Head of caudate nucleus (tissue), 42 donors: Measurements from ENCODE around the gene METTL22.
"Not testable (repeated sequence)": the region's sequence is repeated elsewhere in the genome, so short reads cannot be mapped to it uniquely, and the experiment has no call there.

ENCODE experiments used
- DNase-seq, 42 donors: peaks; one replicate each; pipeline versions ENCODE4 v3.0.0 to v3.0.0-alpha.2; 2020 to 2021; ENCODE audit warnings: mixed read lengths in 7 of 42
- intact Hi-C: fragments of 100-400 bp; cut with DNase I; formaldehyde crosslinking; loops from one replicate; pipeline ENCODE4 v1.15.0; 2022

Gene METTL22

DNA sequence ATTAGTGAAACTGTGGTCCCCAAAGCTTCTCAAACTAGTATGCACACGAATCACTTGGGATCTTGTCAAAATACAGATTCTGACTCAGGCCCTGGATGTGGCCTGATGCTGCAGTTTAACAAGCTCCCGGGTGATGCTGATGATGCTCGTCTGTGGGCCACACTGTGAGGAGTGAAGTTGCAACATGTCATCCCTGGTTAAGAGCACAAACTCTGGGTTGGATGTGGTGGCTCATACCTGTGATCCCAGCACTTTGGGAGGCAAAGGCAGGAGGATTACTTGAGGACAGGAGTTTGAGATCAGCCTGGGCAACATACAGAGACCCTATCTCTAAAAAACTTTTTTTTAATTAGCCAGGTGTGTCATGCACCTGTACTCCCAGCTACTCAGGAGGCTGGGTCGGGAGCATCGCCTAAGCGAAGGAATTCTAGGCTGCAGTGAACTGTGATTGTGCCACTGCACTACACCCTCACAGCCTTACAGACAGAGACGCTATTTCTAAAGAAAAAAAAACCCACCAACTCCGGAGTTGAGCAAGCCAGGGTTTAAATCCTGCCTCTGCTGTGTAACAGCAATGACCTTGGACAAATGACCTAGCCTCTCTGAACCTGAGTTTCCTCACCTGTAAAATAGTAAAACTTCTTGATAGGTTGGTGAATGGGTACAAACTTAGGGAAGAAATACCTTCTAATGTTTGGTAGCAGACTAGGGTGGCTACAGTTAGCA, 28.5 kb downstream of the METTL22 start:
- intact Hi-C loops: no loop called here

DNA sequence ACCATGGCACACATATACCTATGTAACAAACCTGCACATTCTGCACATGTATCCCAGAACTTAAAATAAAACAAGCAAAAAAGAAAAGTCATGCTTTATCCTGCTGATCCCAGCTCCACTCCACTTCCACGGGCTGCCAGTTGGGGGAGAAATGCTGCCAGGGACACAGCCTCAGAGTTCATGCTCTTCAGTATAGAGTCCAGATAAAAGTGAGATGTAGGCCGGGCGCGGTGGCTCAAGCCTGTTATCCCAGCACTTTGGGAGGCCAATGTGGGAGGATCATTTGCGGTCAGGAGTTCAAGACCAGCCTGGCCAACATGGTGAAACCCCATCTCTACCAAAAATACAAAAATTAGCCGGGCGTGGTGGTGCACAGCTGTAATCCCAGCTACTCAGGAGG, 30.5 kb downstream of the METTL22 start:
- peak in 33 of 42 donors; percentile 20 to 74 (median 47) for DNase-seq
- intact Hi-C loops: not testable (repeated sequence)

More for the DNA sequence above, 28.5 kb downstream of the METTL22 start:
- DNase-seq: no peak

DNA sequence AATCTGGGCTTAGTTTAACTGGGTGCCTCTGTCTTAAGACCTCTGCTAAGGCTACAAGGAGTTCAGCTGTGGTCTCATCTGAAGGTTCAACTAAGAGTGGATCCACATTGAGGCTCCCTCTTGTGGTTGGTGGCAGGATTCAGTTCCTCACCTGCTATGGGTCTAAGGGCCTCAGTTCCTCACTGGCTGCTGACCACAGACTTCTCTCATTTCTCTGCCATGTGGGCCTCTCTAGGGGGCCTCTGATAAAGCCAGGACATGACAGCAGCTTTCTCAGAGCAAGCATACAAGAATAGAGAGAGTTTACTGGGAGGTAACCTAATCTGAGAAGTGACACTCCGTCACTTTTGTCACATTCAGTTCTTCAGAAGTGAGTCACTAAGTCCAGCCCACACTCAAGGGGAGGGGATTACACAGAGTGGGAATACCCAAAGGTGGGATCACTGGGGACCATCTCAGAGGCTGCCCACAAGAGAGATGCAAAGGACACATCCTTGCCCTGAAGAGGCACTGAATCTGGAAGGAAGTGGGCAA, 33.8 kb downstream of the METTL22 start:
- intact Hi-C loops: no loop called here
- peak in 2 of 42 donors; percentile 21 to 54 for DNase-seq

DNA sequence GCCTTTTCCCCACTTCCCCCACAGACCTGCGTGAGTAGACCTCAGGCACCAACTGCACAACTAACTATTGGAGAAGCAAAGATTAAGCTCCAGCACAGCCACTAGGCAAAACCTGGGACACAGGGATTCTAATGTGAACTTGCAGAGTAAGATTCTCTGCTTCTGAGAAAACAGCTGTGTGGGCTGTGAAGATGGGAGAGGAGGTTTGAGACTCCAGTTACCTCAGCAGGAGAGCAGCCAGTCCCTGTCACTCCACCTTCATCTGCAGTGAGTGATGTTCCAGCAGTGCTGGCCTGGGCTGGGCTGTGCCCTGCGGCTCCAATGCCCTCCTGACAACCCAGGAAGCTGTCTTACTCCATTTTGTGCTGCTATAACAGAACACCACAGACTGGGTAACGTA, 34.9 kb downstream of the METTL22 start:
- DNase-seq: peak in 21 of 42 donors; percentile 16 to 75 (median 47)
- intact Hi-C loops: no loop called here

DNA sequence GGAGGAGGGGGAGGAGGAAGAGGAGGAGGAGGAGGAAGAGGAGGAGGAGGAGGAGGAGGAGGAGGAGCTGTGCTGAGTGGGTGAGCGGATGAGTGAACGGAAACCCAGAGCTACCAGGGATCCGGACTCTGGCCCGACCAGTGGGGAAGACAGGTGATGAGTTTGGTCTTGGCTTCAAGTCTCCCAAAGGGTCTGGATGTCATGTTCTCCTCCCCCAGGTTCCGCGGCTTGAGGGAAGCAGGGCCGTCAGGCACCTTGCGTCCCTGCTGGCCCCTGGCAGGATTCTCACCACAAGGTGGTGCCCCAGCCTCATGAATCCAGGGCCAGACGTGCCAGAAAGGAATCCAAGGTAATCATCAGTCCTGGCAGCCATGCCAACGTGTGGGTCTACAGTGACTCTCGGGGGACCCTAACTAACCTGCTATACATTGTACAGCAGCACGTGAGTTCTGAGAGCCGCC, 39.4 kb downstream of the METTL22 start:
- peak; percentile 54 to 90 (median 74) for DNase-seq
- intact Hi-C loops: loop anchor here (5.0 kb wide), 1 partner anchor 356 kb away; no protein-coding TSS in a partner anchor

DNA sequence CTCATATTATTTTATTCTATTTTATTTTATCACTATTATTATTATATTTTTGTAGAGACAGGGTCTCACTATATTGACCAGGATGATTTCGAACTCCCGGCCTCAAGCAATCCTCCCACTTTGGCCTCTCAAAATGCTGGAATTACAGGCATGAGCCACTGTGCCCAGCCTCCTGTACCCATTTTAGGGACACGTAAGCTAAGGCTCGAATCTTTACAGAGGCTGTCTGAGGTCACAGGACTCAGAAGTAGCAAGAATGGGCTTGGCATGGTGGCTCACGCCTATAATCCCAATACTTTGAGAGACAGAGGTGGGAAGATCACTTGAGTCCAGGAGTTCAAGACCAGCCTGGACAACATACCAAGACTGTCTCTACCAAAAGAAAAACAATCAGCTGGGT, 40.2 kb downstream of the METTL22 start:
- no peak for DNase-seq
- intact Hi-C loops: loop anchor here (5.0 kb wide), 1 partner anchor 356 kb away; no protein-coding TSS in a partner anchor

DNA sequence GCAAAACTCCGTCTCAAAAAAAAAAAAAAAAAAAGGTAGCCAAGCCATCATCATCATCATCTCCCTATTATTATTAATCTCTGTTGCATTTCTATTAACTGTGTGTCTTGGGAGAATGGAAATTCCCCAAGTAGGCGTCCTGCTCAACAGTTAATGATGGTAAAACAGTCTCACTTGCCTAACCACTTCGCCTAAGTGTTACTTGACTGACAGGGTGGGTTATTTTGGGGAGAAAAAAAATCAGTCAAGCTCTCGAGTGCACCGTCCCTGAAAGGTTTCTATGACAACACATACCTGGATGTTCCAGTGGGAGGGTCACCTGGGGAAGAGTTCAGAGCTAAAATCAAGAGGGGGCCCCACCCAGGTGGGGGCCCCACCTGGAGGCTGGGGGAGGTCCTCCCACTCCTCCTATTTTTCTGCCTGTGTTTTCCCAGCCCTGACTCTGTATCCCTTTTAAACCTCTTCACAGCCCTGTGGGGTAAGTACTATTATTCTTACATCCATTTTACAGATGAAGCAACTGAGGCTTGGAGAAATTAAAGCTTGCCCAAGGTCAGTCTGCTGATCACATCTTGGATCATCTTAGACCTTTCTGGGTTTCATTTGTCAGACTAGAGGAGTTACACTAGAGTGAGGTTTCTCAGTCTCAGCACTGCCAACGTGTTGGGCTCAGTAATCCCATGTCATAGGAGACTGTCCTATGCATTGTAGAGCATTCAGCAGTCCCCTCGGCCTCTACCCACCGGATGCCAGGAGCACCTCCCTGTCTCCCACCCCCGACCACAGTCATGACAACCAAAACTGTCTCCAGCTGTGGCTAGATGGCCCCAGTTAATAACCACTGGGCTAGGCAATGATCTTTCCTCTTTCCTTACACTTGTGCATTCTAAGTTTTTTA, 41.9 kb downstream of the METTL22 start:
- intact Hi-C loops: loop anchor here (5.0 kb wide), 1 partner anchor 354 kb away; no protein-coding TSS in a partner anchor
- peak in 23 of 42 donors; percentile 6 to 75 (median 35) for DNase-seq

DNA sequence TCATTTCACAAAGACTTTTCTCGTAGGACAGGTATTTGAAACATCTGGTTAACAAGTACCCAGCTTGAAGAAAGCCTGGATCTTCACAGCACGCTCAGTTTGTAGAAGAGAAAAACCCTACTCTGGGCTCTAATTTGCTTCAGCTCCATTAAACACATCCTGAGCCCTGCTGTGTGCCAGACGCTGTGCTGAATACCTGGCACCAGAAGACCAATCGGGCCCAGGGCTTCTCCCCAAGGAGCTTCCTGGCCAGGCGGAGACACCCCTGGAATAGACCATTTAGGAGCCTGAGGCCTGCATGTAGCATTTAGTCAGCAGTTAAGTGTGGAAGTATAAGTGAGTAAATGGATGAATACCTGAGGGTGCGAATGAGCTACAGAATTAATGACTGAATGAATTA, 44.0 kb downstream of the METTL22 start:
- DNase-seq: no peak
- intact Hi-C loops: no loop called here

DNA sequence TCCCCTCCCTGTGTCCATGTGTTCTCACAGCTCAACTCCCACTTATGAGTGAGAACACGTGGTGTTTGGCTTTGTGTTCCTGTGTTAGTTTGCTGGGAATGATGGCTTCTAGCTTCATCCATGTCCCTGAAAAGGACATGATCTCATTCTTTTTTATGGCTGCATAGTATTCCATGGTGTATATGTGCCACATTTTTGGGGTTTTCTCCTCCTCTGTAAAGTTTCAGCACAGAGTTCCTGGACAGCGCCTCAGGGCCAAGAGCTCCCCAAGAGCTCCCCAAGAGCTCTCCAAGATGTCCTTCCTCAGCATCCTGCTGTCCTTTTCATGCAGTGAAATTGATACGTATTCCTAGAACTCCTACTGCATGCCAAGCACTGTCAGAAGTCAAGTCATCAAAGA, 46.0 kb downstream of the METTL22 start:
- intact Hi-C loops: no loop called here
- DNase-seq: no peak

DNA sequence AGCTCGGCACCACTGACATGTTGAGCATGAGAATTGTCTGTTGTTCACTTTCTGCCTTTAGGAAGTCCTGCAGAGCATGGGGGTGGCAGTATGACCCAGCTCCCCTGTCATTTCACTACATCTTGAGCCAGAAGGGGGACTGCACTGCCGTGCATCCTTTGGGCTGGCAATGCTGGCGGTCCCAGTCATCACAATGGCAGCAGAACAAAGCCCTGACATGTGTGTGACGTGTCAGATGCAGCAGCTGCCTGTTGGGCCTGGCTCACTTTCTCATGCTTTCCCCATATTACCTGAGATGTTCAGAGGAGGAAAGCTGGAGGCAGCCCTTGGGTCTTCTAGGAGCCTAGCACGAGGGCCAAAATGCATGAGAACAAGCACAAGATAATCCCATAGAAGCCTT, 46.6 kb downstream of the METTL22 start:
- no peak for DNase-seq
- intact Hi-C loops: no loop called here

DNA sequence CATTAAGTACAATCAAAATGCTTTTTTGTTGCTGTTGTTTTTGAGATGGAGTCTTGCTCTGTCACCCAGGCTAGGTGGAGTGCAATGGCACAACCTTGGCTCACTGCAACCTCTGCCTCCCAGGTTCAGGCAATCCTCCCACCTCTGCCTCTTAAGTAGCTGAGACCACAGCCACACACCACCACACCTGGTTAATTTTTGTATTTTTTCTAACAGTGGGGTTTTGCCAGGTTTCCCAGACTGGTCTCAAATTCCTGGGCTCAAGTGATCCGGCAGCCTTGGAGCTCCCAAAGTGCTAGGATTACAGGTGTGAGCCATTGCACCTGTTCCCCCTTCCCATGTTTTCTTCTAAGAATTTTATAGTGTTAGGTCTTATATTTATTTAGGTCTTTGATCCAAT, 48.0 kb downstream of the METTL22 start:
- DNase-seq: no peak
- intact Hi-C loops: no loop called here

DNA sequence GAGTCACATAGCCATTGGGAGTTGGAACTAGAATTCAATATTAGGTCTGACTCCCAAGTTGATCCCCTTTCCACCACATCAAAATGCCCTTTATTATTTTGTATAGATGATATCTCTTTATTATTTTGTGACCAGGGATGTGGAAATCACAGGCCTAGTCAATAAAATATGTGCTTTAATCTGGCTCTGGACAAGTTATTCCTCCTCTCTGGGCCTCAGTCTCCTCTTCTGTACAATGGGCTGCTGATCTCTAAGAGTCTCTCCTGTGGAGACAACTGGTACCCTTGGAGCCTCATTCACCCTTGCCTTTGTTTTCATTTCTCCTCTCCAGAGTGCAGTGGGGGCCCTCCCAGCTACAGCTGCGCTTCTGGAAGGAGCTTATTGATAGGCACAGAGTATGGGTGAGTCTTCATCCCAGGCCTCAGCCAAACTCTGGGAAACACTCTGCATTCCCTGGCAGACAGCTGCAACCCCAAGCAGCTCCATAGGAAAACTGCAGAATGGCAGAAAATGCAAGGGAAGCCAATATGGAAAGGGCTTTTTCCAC, 48.6 kb downstream of the METTL22 start:
- DNase-seq: no peak
- intact Hi-C loops: loop anchor here (10.0 kb wide), 1 partner anchor 195 kb away; the partner anchor contains the start of gene CARHSP1

DNA sequence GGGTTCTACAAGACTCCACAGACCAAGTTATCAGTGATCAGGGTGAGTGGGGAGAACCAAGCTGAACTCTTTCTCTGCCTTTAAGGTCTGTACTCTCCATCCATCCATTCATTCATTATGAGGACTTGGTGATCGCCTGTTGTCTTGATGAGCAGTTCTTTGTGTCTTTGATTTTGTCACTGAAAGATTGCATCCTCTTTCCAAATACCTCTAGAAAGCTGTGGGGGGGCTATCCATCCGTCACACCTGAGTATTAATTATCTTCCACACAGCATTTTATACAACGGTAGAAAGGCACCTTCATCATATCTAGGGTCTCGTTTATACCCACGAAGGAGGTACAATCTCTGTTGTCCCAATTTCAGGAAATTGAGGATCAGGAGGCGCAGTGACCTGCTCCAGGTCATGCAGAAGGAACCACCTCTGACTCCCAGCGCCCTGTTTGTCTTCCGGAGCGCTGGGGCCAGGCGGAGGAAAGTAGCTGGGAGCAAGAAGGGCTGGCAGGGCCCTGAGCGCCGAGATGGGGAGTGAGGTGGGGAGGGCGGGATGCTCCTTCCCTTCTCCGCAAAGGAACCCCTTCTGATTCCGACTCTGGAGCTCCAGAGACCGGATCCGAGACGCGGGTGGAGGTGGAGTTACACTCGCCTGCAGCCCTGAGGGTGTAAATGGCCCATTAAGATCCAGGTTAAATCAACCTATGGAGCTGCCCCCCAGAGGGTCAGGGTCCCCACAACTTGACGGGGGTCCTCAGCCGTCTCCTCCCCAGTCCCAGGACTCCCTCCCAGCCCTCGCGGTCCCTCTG, 52.3 kb downstream of the METTL22 start:
- intact Hi-C loops: loop anchor here (10.0 kb wide), 1 partner anchor 191 kb away; the partner anchor contains the start of gene CARHSP1
- peak in 13 of 42 donors; percentile 9 to 61 (median 51) for DNase-seq

DNA sequence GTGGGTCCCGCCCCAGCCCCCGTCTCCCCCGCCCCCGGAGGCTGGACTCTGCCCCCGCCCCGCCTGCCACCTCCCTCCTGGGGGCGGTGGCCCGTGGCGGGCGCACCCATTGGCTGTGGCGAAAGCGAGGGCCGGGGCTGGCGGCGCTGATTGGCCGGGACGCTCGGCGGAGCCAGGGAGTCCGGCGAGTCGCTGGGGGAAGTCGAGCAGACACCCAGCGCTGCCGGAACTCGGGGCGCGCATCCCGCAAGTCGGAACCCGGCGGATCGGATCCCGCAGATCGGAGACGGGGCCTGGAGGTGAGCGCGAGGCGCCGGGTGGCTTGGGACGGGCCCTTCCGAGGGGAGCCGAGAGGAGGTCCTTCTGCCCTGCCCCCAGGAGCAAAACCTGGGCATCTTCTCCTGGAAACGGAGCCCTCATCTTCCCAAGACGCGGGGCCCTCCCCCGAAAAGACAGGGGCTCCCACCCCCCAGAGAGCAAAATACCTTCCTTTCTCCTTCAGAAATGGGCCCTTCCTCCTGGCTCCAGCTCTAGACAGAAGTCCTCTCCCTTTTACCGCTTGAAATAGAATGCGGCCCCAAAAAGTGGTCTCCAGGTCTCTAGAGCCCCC, 53.0 kb downstream of the METTL22 start, which contains the start of gene ABAT:
TSS of gene ABAT (plus strand) at position 205 of the 610 bp plus-strand sequence. CDS start 61,123 bp downstream, outside the sequence.
- intact Hi-C loops: loop anchor here (5.0 to 10.0 kb wide), 2 partner anchors 123 to 190 kb away; partner anchors contain the start of genes CARHSP1, PMM2 and TMEM186
- peak; percentile 84 to 98 (median 96) for DNase-seq

DNA sequence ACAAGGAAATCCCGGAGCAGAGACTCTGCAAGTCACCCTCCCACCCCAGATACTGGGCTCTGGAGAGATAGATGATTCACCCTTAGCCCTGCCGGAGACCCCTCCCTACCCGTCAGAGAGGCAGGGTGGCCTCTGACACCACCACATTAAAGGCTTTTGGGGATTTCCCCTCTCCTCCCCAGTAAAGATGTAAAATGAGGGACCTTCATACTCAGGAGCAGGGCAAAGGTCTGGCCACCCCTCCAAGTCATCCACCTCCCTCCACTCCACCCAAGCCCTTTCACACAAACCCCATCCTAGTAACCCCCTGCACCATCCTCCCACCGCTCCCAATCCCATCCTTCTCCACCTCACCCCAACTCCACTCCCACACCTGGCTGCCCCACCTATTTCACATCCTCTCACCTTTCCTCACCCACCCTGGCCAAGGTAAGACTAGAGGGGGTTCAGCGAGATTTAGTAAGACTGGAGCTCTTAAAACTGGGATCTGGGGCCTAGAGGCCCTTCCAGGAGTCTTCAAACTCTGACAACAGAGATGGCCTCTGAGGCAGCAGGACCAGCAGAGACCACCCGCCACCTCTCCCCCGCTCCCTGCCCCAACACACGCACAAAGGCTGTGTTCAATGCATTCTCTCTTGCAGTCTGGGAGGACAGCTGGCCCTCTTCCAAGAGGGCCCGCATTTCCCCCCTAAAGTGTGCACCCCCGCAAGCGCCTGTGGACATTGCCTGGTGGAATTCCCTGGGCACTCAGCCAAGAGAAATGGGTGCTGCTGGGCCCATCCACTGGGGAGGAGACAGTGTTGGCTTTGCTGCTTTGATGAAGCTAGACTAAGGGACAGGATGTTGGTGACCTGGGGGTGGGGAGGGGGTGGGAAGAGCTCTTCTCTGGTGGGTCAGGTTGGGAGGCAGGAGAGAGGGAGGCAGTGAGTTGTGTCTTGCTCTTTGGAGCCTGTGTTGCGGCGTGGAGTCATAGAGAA, 54.0 kb downstream of the METTL22 start:
- DNase-seq: peak in 2 of 42 donors; percentile 14 to 21

DNA sequence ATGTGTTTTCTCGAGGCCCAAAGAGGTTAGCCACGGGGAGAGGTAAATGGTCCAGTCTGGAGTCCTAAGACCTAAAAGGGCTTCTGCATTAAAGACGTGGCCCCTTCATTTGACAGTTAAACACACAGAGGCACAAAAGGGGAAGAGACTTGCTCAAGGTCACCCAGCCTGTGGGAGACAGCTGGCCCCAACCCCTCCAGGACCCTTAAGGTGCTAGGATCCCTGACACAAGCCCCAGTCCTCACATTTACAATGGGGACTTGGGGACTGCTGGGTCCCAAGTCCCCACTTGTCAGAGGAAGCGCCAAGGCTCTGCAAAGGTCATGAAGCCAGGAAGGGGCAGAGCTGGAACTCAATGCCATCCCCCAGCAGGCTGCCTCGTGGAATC, 54.7 kb downstream of the METTL22 start:
- DNase-seq: no peak
- intact Hi-C loops: loop anchor here (5.0 to 10.0 kb wide), 2 partner anchors 121 to 189 kb away; partner anchors contain the start of genes CARHSP1, PMM2 and TMEM186

More for the DNA sequence above, 54.0 kb downstream of the METTL22 start:
- intact Hi-C loops: loop anchor here (5.0 to 10.0 kb wide), 2 partner anchors 122 to 189 kb away; partner anchors contain the start of genes CARHSP1, PMM2 and TMEM186
